Dermis microvascular lymphatic vessel endothelial cell (primary cell): ENCODE results near the gene APOL2. TPM values are rescaled to one million over a fixed set of nuclear protein-coding genes. Genes with fewer than 3 reads are reported as not detected.
"Not testable (repeated sequence)": the region's sequence is repeated elsewhere in the genome, so short reads cannot be mapped to it uniquely, and the experiment has no call there.

Experiments
- DNase-seq, 2 donors: peaks; one replicate each; pipeline versions ENCODE4 v3.0.0 to v3.0.0-alpha.2; 2010; ENCODE audit warnings: low read depth in 2 of 2
- total RNA-seq: library from RNA; depleted of rRNA; stranded (reverse); fragments of >200 nt; gene quantifications from 2 replicates; pipeline ENCODE4 v1.2.1, GENCODE V29; 2014

APOL2 gene, protein sequence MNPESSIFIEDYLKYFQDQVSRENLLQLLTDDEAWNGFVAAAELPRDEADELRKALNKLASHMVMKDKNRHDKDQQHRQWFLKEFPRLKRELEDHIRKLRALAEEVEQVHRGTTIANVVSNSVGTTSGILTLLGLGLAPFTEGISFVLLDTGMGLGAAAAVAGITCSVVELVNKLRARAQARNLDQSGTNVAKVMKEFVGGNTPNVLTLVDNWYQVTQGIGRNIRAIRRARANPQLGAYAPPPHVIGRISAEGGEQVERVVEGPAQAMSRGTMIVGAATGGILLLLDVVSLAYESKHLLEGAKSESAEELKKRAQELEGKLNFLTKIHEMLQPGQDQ
- 37.9 and 62.1 TPM in 2 replicates for total RNA-seq

DNA sequence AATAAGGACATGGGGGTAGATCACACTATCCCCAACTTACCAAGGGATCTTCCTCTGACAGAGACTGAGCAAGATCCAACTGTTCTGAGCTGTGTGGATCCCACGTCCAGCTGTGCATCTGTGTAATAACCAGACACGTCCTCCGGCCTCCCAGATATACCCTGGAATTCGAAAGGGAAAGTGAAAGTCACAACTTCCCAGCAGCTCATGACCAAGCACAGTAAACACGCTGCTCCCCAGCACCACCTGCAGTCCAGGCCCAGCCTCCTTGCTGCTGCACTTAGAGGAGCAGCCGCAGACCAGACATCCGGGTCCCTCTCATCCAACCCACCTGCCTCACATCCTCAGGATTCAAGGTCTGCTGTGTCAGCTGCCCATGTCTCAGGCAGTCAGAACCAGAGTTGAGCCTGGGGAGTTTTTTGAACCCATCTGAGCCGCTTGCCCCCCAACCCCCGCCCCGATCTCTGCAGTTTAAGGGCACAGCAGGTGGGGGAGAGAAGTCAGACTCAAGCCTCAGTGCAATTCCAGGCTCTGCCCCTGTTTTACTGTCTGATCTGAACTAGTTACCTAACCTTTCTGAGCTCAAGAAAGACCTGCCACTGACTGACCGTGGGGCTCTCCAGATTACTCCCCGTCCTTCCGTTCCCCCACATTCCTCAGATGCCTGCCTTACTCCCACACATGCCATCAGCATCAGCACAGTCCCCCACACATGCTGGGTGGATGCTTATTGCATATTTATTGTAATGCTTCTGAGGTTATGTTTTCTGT, at the start of gene APOL2:
Gene APOL2, minus strand, starts transcription at position 127 of the 771 bp plus-strand sequence. CDS start 6,365 bp downstream, outside the sequence.
- DNase-seq = peak; percentile 89 to 94

DNA sequence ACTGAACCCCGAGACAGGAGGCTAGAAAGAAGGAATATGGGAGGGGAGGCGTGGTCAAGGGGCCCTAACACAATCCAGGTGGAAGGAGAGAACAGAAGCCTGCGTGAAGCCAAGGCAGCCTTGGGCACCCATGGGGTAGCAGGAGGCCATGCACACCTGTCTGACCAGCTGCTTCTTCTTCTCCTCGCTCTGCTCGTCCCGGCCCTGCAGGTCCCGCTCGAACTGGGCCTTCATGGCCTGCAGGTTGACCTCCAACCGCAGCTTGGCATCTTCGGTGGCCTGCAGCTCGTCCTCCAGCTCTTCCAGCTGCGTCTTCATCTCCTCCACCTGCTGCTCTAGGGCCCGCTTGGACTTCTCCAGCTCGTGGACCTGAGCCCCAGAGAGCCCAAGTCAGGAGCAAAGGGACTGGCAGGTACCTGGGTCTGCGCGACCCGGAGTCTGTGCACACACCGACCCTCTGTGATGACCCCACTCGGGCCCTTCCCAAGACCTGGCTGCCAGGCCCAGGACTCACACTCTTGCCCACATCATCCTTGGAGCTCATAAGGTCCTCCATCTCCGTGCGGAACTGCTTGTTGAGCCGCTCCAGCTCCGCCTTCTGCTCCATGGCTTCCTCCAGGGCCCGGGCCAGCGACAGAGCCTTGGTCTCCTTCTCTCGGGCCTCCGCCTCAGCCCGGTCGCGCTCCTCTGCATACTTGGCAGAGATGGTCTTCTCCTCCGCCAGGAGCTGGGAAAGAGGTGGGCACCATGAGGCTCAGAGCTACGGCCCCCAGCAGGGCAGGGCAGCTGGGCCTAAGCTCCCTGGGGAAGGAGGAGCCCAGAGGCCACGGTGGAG, 49.5 kb upstream of the APOL2 start:
- no peak for DNase-seq

DNA sequence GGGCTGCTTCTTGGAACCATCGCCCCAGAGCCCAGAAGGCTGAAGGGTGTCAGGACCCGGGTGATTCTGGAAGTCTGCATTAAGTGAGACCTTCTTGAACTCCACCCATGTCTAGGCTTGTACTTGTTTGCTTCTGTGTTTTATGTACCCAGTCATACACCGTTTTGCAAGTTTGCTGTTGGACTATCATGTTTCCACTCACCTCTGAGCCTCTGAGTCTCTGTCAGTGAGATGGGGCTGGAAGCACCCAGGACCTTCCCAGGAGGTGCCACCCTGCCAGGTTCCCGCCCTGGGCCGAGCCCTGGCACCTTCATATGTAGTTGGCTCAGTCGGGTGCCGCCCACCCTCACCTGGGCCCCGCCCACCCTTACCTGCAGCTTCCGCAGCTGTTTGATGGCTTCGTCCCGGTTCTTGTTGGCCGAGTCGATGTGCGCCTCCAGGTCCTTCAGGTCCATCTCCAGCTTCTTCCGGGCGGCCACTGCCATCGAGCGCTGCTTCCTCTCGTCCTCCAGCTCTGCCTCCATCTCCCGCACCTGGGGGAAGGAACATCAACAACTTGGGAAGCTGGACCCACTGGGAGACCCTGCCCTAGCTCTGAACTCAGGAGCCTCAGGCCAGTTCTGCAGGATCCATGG, 48.7 kb upstream of the APOL2 start:
- no peak for DNase-seq

DNA sequence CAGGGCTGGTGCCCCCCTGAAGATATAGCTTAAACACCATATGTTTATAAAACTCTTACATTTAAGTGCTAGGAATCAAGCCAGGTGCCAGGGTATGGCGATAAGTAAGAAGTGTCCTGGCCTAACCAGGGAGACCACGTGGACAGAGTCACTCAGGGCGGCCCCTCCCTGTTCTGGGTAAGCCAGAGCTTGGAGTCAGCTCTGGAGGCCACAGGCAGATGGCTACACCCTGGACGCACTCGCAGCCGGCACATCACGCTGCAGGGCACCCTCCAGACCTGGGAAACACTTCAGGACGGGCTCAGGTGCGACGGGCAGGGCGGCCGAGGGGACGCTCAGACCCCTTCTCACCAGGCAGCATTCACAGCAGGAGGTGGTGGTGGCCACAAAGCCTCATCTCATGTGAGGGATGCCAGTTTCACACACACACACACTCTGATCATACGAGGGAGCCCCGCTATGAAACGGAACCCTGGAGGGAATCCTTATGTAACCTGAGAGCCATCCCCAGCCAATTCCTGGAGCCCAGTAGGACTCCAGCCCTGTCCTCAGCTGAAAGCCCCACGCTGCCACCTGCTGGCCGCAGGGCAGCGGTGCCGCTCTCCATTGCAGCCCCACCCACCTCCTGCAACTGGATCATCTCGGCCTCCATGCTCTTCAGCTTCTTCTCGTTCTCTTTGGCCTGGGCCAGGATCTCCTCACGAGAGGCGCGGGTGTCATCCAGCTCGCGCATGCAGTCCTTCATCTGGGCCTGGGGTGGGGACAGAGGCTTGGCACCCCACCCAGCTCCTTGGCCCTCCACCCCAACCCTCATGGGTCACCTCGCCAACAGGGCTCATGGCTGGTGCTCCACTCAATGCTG, 47.0 kb upstream of the APOL2 start:
- DNase-seq = peak; percentile 34 to 67

DNA sequence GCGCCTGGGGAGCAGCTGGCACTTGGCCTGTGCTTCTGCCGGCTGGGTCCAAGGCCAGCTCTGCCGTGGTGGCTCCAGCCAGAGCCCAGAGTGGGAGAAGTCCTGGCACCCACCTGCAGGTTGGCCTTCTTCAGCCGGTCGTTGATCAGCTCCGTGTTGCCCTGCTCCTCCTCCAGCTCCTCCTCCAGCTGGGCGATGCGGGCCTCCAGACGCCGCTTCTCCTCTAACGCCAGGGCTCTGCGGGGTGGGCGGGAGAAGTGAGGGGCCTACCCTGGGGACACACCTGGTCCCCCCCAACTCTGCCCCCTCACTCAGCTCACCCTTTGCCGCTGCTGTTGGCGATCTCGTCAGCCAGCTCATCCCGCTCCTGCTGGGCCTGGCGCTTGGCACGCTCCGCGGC, 46.2 kb upstream of the APOL2 start:
- no peak for DNase-seq

DNA sequence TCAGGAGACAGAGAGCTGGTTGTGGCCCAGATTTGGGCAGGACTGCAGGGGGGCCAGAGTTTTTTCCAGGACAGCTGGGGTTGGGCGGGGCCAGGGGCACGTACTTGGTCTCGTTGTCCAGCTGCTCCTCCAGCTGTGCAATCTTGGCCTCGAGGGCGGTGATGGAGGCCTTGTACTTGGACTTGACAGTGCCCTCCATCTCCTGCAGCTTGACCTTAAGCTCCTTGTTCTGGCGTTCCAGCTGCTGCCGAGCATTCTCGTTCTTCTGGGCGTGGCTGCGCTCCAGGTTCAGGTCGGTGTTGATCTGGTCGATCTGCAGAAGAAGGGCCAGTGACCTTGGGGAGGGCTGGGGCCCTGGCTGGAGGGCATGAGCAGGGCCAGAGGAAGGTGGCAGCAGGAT, 45.7 kb upstream of the APOL2 start:
- no peak for DNase-seq

DNA sequence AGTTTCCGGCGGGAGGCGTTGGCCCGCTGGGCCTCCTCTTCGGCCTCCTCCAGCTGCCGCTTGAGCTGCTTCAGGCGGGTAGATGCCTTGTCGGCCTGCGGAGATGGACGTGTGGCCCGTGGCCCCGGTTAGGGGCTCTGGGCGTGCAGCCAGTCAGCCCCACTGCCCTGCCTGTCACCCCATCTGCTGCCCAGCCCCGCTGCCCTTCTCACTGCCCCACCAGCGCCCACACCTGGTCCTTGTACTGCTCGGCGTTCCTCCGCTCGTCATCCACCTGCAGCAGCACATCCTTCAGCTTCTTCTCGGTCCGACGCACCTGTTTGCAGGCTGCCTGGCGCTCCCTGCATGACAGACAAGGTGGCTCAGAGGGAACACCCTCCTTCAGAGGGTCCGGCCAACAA, 44.8 kb upstream of the APOL2 start:
- DNase-seq = no peak

DNA sequence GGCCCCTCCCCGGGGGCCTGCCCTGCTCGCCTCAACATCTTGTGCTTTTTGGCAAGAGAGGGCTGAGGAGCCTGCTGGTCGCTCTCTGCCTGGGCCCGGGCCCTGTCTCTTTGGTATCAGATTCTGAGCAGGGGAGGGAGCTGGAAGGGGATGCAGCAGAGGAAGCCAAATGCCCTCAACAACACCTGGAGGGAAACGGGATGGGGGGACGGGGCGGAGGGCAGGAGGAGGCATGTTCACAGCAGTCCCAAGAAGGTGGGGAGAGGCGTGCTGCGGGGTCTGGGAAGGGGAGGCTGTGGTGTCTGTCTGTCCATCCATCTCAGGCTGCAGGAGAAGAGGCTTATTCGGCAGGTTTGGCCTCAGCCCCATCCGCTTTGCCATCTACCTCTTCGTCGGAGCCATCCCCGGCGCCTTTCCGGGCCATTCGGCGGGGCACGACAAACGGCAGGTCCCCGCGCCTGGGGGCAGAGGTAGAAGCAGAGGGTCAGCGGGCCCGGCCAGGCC, 43.1 kb upstream of the APOL2 start:
- DNase-seq = no peak

DNA sequence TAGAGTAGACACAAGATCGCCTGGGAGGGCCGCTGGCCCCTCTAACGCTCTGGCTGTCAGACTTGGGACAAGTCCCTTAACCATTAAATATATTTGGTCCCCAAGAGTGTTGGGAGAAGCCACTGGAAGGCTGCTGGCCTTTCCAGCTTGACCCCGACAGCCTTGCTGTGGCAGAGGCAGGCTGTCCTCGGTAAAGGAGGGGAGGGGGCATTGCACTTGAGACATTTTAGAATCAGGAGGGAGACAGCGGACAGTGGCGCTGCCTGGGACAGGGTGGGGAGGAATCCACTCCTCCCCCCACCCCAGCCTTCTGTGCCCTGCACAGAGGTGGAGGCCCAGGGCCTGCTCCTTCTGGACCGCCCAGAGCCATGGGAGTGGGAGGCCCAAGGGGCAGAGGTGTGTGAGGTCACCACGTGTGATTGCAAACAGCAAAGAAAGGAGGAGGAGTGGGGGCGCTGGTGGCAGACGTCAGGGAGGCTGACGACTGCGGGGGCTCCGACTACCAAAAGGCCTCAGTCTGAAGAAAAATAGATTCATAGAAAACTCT, 42.5 kb upstream of the APOL2 start:
- DNase-seq = no peak

DNA sequence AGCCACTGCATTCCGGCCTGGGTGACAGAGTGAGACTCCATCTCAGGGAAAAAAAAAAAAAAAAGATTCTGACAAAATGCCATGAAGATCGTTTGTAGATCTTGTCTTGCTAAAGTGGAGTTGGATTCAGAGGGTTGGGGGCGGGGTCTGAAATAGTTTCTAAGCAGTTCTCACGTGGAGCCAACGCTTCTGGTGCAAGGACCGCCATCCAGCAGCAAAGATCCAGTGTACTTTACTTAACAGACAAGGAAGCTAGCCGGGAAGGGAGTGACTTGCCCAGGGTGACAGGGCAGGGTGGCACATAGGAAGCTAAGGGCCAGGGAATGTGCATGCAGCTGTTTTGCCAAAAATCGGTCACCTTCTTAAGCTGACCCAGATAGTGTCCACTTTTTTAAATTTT, 41.1 kb upstream of the APOL2 start:
- no peak for DNase-seq

DNA sequence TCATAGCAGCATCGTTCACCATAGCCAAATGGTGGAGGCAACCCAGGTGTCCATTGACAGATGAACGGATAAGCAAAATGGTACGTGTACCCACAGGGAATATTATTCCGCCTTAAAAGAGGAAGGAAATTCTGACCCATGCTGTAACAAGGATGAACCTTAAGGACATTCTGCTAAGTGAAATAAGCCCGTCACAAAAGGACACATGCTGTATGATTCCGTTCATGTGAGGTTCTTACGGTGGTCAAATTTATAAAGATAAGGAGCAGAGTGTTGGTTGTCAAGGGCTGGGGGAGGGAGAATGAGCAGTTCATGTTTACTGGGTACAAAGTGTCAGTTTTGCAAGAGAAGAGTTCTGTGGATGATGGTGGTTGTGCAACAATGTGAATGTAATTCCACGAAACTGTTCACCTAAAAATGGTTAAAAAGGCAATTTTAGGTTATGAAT, 39.9 kb upstream of the APOL2 start:
- no peak for DNase-seq

DNA sequence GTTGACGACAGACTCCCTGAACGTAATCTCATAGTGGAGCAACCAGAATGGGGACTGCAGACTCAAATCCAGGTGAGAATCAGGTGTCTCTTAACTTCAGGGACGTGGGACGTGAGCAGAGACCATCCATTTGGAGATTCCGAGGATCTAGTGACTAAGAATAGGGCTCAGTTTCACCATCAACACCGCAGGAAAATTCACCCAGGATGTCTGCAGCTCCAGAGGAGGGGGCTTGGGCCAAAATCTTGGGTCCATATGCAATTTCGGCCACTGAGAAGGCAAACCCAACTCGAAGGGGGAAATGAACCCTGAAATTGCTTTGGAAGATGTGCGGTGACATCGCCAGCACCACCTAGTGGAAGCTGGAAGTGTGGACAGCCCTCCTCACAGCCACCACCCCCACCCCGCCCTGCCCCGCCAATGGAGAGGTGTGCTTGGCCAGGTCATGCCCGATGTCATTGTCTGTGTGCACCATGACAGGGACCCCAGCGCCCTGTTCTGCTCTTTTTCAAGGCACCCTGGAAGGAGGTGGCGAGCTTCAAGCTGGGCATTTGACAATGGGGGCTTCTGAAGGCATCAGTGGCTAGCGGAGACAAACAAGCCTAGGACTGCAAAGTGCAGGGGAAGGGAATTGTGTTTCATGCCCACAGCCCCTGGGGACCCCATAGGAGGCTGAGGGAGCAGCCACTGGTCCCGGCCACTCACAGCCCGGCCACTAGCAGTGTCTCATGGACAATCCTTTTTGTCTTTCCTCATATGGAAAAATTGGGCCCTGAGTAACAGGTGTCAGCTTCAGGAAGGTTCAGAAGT, 38.4 kb upstream of the APOL2 start:
- DNase-seq = peak; percentile 15 to 68

DNA sequence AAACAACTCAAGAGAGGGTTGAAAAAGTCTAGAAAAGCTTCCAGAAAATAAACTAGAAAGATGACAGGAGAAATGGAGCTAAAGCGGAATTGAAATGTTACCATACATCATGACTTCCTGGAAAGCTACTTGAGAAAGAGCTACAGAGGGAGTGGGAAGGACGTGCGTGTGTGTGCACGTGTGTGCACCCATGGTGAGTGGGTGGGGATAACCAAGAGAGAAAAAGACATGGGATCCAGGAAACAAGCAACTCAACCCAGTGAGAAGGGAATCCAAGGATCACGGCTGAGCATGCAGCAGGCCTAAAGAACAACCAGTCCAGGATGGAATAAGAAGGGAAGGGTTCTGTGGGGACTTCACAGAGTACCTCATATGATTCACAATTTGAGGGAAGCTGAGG, 35.2 kb upstream of the APOL2 start:
- no peak for DNase-seq

DNA sequence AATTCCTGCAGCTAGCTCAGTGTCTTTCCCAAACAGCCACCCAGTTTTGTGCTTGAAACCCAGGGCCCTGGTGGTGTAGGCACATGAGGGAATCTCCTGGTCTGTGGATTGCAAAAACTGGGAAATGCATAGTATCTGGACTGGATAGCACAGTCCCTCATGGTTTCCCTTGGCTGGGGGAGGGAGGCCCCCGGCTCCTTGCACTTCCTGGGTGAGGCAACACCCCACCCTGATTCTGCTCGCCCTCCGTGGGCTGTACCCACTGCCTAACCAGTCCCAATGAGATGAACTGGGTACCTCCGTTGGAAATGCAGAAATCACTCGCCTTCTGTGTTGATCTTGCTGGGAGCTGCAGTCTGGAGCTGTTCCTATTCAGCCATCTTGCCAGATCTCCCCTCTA, 32.6 kb upstream of the APOL2 start:
- DNase-seq = not testable (repeated sequence)

DNA sequence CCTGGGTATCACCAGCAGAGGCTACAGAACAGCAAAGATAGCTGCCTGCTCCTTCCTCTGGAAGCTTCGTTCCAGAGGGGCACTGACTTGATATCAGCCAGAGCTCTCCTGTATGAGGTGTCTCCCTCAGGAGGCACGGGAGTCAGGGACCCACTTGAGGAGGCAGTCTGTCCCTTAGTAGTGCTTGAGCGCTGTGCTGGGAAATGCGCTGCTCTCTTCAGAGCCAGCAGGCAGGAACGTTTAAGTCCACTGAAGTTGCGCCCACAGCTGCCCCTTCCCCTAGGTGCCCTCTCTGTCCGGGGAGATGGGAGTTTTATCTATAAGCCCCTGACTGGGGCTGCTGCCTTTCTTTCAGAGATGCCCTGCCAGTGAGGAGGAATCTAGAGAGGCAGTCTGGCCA, 31.9 kb upstream of the APOL2 start:
- DNase-seq = not testable (repeated sequence)

DNA sequence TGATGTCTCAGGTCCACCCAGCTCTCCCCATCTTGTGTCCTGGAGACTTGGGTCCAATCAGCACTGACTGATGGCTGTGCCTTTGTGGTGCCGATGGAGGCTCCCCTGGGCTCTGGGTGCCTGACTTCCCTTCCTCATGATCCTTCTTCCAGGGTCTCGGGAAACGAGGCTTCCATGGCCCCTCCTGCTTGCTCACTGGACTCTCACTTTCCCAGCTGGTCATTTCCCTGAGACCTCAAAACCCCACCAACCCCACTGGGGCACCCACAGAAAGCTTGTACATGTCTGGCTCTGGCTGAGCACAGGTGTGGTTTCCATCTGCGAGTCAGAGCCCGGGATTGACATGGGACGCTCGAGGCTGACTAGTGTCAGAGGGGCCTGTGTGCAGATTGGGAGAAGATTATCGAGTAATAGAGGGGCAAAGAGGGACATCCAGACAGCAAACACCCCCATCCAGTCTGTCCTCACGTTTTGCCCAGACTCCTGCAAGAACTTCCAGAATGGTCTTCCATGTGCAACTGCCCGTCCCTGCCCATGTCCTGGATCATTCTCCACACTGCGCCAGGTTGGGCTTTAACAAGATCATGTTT, 28.7 kb upstream of the APOL2 start:
- no peak for DNase-seq

DNA sequence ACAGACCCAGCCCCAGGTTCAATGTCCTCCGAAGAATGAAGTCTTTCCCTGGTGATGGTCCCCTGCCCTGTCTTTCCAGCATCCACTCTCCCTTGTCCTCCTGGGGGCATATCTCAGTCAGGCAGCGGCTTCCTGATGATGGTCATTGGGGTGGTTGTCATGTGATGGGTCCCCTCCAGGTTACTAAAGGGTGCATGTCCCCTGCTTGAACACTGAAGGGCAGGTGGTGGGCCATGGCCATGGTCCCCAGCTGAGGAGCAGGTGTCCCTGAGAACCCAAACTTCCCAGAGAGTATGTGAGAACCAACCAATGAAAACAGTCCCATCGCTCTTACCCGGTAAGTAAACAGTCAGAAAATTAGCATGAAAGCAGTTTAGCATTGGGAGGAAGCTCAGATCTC, 27.7 kb upstream of the APOL2 start:
- DNase-seq = no peak

DNA sequence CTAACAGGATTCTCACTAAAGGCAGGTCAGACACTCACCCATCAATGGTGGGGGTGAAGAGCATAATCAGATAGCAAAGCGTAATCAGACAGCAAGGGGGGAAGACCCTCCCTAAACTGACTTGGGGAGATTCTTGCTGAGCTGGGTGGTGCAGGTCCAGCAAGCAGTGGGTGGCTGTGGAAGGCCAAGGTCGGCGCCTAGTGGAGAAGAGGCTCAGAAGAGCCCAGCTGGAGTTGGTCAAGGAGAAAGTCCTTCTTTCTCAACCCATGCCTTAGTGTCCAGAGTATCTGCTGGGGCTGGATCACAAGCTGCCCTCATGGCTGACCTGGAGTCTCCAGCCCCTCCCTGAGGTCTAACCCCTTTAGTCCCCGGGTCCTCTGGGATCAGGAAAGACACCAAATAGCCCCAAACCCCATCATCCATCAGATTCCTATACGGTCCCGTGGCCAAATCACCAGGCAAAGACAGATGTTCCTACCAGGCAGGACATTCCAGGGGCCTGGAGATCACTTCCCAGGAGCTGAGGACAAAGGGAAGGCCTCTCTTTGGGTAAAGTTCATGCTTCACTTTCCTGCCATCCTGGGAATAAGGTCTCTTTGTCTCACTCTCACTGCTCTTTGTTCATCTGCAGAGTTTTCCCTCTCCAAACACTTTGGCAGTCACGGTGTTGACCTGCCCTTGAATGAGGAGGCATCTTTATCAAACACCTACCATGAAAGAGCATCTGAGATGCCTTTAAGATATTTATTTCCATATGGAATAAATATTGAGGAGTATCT, 24.7 kb upstream of the APOL2 start:
- not testable (repeated sequence) for DNase-seq
